ENCODE measurements around the gene CDH4. TPM values are rescaled to one million over a fixed set of nuclear protein-coding genes. Genes with fewer than 3 reads are reported as not detected.

CDH4 gene
- total and polyA plus RNA-seq, 7 donors, result under 0.01 to 0.06 TPM; not detected in 5

DNA sequence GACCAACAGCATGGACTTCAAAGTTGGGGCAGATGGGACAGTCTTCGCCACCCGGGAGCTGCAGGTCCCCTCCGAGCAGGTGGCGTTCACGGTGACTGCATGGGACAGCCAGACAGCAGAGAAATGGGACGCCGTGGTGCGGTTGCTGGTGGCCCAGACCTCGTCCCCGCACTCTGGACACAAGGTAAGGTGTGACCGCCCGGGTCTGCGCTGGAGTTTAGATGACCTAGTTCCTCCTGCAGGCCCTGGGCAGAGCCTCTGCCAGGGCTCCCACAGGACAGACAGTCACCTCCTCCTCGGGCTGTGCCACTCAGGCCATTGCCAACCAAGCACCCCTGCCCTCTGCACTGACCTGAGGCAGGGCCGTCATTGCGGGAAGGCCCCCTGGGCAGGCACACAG lies 491.5 kb downstream of the CDH4 start:
- Histone ChIP-seq H3K27ac (no peak overlapping the region), H3K4me1 (no peaks in the 10 kb centered on the region), H3K4me3 (no peak overlapping the region), H3K27me3 (peaks cover 0 to 19% (median 0%) of the 10 kb centered on the region in 3 donors), H3K9me3 (no peaks in the 10 kb centered on the region), H3K36me3 (no peaks in the 10 kb centered on the region)
- 87 to 90% methylated on average over 16 of the region's 16 CpGs for WGBS, 2 donors
- no peak for DNase-seq
- intact Hi-C loops (cut with DNase I), result no loop called here
- TF ChIP-seq POLR2A (IDR thresholded peaks at IDR 0.05), result no peak
- no peak for TF ChIP-seq EP300 (IDR thresholded peaks at IDR 0.05)
- TF ChIP-seq CTCF (IDR thresholded peaks at IDR 0.05), result no peak
- TF ChIP-seq POLR2AphosphoS5 (IDR thresholded peaks at IDR 0.05), result no peak

- no peaks in the 10 kb centered on the region for H3K36me3 ChIP-seq
- H3K27ac ChIP-seq, result no peak overlapping the region
- TF ChIP-seq CTCF (IDR thresholded peaks at IDR 0.05) (no peak), POLR2AphosphoS5 (IDR thresholded peaks at IDR 0.05) (no peak), POLR2A (IDR thresholded peaks at IDR 0.05) (no peak), EP300 (IDR thresholded peaks at IDR 0.05) (no peak)
- H3K4me1 ChIP-seq, result no peaks in the 10 kb centered on the region
- H3K4me3 ChIP-seq, result no peak overlapping the region
- no peak for DNase-seq
- H3K9me3 ChIP-seq, result no peaks in the 10 kb centered on the region
- peaks cover 0 to 13% (median 0%) of the 10 kb centered on the region in 3 donors for H3K27me3 ChIP-seq
- intact Hi-C loops (cut with DNase I), result no loop called here
- 85 to 86% methylated on average over 18 of the region's 18 CpGs for WGBS, 2 donors
Measured at GRCh38 chr20:61744691-61745396, 492.8 kb downstream of the CDH4 start.

DNA sequence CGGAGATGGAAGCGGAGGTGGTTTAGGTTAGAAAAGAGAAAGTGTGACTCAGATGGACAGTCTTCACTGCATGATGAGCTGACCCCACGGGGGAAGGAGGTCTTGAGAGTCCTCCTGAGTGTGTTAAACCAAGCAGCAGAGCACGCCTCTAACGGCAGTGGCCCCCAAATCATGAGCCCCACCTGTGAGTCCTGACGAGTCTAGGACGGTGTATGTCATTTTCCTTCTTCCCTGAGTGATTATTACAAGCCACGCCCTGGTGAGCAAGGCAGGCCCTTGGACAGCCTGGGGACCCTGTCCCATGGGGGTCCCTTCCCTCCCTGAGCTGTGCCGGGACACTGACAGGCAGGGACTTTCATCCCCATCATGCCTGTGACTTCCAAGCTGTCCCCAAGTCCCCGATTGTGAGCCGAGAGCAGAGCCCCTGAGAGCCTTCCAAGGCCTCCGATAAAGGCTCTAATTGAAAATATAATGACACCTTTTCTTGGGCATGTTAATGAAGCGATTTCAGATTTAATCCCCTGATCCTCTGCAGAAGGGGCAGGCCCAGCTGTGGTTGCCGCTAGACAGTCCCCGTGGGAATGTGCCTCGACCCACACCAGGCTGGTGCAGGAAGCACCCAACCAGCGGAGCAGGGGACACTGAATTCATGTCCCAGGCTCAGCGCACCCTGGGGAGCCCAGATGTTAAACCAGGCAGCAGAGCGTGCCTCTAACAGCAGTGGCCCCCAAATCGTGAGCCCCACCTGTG lies 493.5 kb downstream of the CDH4 start:
- no peak overlapping the region for H3K27ac ChIP-seq
- intact Hi-C loops (cut with DNase I), result no loop called here
- no peaks in the 10 kb centered on the region for H3K4me1 ChIP-seq
- H3K4me3 ChIP-seq, result no peak overlapping the region
- no peak for TF ChIP-seq POLR2AphosphoS5 (IDR thresholded peaks at IDR 0.05)
- no peak for TF ChIP-seq CTCF (IDR thresholded peaks at IDR 0.05)
- no peak for TF ChIP-seq POLR2A (IDR thresholded peaks at IDR 0.05)
- TF ChIP-seq EP300 (IDR thresholded peaks at IDR 0.05), result no peak
- WGBS, 2 donors, result 85 to 86% methylated on average over 20 of the region's 20 CpGs
- no peaks in the 10 kb centered on the region for H3K36me3 ChIP-seq
- H3K9me3 ChIP-seq, result peaks cover 0 to 7% (median 0%) of the 10 kb centered on the region in 4 donors
- H3K27me3 ChIP-seq, result peaks cover 0 to 10% (median 0%) of the 10 kb centered on the region in 3 donors
- DNase-seq, result no peak

GRCh38 chr20:61746147-61746646 lies 494.1 kb downstream of the CDH4 start:
- intact Hi-C loops (cut with DNase I), result no loop called here
- no peaks in the 10 kb centered on the region for H3K4me1 ChIP-seq
- H3K27ac ChIP-seq, result no peak overlapping the region
- H3K4me3 ChIP-seq, result no peak overlapping the region
- DNase-seq, result no peak
- H3K27me3 ChIP-seq, result peaks cover 0 to 11% (median 0%) of the 10 kb centered on the region in 3 donors
- peaks cover 0 to 7% (median 1%) of the 10 kb centered on the region in 4 donors for H3K9me3 ChIP-seq
- TF ChIP-seq CTCF (IDR thresholded peaks at IDR 0.05) (no peak), POLR2AphosphoS5 (IDR thresholded peaks at IDR 0.05) (no peak), EP300 (IDR thresholded peaks at IDR 0.05) (no peak), POLR2A (IDR thresholded peaks at IDR 0.05) (no peak)
- WGBS, 2 donors, result 85 to 88% methylated on average over 11 of the region's 11 CpGs
- H3K36me3 ChIP-seq, result no peaks in the 10 kb centered on the region

Data from sigmoid colon (tissue), 7 donors.